NOMO-1 treated with DMSO at 0.1 percent for 48 hours (cell line): Measurements from ENCODE around the gene KCNJ4.
"Not testable (repeated sequence)": the region's sequence is repeated elsewhere in the genome, so short reads cannot be mapped to it uniquely, and the experiment has no call there.

Experiments
- DNase-seq: peaks from one replicate; lab custom pipeline; 2025; ENCODE audit not compliant: unreplicated experiment; lab: John Stamatoyannopoulos, UW

The KCNJ4 gene

DNA sequence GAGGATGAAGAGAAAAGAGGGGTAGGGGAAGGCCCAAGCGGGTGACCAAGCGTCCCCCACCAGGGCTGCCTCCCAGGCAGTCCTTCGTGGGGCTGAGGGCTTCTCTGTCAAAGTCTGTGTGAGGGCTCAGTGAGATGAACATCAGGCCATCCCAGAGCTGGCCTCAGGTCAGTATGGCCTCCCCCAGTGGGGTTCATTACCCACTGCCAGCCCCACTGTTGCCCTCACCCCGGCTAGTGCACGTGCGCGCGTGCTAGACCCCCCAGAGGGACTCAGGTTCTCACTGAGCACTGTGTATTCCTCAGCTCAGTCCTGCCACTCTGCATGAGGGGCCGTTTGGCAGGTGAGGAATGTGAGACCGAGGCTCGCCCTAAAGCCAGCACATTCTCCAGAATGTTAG, 16.2 kb upstream of the KCNJ4 start:
- DNase-seq, result no peak

DNA sequence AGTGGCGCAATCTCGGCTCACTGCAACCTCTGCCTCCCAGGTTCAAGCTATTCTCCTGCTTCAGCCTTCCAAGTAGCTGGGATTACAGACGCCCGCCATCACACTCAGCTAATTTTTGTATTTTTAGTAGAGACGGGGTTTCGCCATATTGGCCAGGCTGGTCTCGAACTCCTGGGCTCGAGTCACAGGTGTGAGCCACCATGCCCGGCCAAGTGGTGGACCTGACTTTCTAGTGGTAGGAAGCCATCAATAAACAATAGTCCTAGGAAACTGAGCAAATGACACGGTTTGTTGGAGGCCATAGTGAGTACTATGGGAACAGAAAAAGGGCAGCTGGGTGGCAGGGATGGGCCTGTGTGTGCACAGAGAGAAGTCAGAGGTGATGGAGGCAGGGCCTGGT, 15.2 kb upstream of the KCNJ4 start:
- not testable (repeated sequence) for DNase-seq

DNA sequence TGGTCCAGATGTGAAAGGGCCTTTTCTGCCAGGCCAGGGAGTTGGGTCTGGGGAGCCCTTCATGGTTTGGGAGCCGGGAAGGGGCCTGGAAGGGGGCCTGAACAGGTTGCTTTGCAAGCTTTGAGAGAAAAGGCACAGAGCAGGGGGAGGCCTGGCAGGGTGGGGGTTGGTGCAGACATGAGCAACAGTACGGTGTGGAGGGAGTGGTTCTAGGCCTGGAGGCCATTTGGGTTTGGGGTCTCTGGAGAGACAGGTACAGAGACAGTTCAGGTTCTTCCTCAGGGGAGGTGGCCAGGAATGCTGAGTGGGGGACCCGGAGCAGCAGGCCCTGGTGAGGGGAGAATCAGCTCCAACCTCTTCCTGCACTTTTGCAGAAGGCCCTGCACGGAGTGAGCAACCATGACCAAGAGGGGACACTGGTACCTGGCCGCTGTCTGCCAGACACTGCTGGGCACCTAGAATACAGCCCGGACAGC, 14.3 kb upstream of the KCNJ4 start:
- no peak for DNase-seq

DNA sequence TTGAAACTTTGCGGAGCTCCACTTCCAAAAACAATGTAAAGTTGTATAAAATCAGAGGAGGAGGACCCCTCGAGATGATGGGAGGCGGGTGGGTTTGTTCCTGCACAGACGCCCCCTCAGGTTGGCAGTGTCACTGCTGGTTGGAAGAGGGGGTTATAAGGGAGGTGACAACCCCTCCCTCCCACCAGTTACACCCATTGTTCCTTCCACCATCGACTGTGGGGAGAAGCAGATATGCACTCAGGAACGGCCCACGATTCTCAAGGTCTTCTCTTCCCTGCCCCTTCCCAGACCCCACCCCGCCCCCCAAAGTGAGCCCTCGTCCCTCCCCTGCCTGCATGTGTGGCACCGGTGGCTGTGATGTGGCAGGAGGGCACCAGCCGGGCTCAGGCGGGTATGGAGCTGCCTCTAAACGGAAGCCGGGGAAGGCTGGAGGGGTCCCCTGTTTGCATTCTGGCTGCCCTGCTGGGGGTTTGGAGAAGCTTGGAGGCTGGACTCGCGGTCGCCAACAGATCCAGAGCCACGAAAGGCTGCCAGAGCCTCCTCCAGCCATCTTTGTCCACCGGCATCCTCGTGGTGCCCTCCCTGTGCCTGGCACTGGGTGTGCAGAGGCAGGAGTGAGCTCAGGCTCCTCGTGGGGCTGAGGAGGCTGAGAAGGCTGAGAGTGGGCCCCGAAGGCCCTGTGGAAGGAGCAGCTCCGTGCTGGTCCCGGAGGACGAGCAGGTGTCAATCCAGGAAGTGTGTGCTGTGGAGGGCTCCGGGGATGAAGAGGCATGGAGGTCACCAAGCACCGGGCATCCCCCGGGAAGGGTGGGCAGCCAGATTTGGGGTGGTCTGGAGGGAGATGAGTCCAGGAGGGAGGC, 13.7 kb upstream of the KCNJ4 start:
- DNase-seq, result no peak

DNA sequence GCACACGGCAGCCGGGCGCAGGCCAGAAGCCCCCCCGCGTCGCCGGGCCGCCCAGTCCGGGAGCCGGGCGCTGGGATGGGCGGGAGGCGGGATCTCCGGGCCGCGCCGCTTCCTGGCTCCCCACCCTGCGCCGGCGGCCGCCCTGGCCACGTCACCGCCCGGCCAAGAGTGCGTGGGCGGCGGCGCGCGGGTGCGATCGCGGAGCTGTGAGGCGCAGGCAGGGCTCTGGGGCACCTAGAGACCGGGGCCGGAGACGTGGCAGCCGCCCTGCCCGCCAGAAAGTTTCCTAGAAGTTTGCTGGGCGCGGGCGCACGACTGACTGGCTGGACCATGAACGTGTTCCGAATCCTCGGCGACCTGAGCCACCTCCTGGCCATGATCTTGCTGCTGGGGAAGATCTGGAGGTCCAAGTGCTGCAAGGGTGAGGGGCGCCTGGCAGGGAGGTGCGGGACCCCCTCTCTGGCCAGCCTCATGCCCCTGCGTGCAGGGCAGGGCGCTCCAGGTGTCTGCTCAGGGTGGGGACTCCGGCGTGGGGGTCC, 13.0 kb upstream of the KCNJ4 start, which contains the start of gene KDELR3:
Gene KDELR3 (plus strand): TSS at position 193 of the 539 bp plus-strand sequence. CDS start 138 bp downstream, at position 331.
- DNase-seq, result peak; percentile 43

DNA sequence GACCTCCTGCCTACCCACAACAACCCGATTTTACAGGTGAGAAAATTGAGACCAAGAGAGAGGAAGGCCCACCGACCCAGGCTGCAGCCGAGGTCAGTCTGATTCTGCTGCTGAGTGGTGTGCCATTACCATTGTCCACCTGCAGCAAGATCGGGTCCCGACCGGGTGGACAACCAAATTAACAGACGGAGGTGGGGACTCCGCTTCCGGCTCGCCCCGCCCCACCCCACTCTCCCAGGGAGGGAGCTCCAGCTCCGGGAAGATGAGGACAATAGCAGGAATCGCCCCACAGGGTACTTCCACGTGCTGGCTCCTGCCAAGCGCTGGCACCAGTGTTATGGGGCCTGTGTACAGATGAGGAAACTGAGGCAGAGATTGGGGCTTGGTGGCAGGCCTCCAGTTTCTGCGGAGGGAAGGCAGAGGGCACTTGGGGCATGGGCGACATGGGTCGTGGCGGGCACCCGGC, 12.5 kb upstream of the KCNJ4 start:
- DNase-seq, result no peak

DNA sequence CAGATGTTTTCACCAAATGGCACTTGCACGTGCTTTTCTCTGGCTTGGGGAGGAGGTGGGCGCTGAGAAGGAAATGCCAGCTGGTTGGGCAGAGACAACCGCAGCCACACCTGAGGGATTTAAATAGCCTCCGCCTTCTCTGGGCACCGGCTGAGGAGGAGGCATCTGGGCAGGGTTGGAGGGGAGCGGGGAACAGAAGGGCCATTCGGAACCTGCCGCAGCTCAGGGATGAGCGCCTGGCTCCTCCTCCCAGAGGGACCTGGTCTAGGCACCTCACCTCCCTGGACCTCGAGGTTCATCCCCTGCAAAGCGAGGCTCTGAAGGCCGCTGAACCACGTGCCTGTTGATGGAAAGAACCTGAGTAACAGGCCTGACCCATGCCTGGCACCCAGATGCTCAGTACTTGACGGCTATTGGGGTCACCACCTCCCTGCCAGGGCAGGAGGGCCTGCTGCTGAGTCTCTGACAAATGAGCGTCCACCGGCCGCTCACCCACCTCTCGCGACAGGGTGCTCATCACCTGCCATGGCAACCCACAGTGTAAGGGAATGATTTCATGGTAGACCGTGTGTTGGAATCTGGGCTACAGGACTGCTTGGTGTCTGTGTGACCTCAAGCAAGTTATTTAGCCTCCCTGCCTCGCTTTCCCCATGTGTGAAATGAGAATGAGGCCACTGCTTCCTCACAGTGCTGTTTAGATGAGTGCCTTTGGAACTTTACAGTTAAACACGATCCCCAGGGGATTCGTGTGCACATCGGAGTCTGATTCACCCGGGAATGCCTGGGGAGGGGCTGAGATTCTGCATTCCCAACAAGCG, 10.9 kb upstream of the KCNJ4 start:
- DNase-seq, result no peak

DNA sequence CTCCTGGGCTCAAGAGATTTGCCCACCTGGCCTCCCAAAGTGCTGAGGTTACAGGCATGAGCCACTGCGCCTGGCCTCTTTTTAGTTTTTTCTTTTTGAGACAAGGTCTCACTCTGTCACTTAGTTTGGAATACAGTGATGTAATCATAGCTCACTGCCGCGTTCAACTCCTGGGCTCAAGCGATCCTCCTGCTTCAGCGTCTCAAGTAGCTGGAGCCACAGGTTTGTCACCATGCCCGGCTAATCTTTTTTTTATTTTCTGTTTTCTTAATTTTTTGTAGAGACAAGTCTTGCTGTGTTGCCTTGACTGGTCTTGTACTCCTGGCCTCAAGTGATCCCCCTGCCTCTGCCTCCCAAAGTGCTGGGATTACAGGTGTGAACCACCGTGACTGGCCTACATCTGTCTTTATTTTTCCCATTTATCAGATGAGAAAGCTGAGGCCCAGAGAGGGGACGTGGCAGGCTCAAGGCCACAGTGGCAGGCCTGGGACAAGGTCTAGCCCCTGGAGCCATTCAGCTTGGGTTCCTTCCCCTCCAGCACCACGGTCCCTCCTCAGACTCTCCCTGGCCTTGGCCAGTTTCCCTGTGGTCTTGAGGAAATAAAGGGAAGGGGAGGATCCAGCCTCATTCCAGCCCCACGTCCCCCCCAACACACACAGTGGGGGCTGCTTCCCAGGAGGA, 10.1 kb upstream of the KCNJ4 start:
- no peak for DNase-seq

DNA sequence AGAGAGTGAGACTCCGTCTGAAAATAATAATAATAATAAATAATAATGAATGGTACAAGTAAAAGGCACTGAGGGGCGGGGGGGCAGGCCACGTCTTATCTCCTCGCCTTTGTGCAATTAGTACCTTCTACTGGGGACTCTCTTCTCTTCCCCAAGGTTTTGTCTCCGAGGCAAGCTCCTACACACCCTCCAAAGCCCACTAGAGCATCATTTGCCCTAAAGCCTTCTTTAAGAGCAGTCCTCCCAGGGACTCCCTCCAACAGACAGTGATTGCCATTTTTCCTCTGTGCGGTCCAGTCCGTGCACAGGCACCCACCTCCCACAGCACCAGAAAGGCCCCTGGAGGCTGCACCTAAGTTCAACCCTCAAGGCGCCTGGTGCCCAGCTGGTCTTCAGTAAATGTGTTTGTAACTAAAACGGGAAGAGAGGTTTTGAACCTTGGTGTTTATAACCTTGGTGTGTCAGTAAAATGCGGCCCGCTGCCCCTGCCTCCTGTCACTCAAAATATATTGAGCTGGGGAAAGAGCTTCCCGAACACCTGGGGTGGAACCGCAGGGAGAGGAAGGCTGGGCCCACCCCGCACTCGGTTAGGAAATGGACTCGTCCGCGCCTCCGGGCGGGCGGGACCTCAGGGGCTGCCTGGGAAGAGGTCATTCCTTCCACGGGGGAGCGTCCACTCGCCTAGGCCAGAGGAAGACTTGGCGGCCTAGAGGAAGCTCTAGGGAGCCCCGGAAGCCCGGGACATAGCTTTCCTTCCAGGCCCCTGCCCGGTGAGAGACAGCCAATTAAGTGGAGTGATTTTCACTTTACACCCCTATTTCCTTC, 8.2 kb upstream of the KCNJ4 start:
- no peak for DNase-seq

DNA sequence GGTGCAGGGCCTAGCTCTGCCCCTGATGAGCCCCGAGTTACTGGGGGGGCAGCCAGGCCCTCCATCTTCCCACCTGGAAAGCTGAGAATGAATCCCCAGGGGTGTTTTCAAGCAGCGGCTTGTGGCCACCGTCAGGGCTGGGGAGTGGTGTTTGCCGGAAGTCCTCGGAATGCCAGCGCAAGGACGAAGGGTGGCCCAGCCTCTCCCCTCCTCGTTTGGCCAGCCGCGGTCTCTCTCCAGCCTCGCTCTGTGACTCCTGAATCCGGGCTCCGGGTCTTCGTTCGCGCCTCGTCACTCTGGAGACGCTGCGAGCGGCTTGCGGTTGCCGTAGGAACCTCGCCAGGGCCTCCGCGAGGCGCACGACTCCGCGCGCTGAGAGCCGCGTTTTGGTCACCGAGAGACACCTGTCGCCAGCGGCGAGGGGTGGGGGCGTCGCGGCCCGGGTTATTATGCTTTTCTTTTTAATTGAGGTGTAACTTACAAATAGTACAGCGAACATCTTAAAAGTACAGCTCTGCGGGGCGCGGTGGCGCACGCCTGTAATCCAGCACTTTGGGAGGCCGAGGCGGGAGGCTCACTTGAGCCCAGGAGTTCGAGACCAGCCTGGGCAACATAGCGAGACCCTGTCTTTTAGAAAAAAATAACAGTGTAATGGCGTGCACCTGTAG, 6.5 kb upstream of the KCNJ4 start:
- DNase-seq, result peak; percentile 72

DNA sequence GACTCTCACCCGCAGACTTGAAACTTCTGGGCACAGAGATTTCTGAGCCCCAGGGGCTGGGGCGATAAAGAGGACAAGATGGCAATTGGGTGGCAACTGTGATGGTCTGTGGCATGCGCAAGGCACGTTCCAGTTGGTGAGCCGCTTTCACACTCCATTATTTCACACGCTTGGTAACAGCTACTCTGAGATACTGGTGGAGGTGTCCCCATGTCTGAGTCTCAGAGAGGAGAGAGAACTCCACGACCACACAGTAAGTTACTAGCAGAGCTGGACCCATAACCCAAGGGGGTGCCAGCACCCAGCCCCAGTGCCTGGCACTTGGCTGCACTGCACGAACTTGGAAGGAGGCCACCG, 6.0 kb upstream of the KCNJ4 start:
- no peak for DNase-seq

DNA sequence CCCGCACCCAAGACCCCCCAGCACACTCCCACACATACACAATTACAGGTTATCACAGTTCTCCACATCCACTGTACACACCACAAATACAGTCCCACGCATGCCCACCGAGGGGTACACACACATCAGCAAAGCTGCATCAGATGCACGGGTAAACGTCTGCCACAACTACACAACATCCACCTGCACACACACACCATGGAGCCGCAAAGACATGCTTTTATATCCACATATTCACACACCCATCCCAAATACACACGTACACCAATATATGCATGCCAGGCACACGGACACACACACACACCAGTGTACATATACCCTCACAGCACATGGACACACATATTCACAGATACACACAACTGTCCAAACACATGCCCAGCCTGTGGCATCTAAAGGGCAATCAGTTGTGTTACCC, 5.4 kb upstream of the KCNJ4 start:
- no peak for DNase-seq

DNA sequence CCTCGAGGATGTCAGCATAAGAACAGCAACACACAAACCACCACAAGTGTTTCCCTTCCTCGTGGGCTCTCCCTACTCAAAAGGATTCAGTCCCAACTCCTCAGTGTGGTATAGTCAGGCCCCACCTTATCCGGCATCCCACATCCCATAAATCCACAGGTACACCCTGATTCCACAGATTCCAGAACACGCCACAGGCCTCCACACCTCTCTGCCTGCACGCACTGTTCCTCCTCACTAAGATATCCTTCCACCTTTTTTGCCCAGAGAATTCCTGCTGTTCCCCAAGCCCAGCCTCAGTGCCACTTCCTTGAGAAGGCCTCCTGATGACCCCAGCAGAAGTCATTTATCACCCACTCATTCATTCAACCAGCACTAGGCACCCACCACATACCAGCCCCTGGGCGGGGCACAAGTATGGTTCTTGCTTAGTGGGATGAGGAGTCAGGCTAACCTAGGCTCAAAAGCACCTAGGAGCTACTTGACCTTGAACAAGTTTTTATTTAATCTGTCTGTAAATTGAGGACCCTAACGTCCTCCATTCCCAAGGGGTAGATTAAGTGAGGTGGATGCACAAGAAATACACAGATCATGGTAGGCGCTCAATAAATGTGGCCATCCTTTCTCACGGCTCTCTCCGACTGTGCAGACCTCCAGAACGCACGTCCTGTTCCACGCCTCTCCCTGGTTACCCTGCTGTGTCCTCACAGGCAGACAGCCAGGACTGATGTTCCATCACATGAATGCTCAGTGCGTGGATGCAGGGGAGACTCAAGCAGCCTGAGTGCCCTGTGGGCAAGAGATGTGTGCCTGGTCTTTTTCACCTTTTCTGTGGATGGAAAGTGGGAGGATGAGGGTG, 2.1 kb upstream of the KCNJ4 start:
- no peak for DNase-seq

DNA sequence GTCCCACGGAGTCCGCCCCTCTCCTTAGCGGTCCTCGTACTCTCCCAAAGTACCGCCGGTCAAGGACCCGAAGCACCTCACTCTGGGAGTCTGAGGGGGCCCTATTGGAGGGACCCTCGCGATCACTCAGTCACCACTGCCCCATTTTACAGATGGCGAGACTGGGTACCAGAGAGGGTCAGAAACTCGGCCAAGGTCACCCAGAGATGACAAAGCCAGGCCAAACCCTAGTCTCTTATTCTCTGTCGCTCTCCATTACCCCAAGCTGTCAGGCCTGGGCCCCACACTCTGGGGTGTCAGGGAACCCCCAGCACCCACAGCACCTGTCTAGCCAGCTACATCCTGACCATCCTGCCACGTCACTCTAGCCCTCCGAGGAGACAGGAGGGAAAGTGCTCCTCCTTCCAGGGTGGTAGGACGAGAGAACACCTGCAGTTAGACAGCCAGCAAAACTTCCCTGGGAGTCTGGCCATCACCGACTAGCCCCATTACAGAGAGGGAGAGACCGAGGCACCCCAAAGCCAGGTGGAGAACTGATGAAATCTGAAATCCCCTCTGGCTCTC, 1.4 kb upstream of the KCNJ4 start:
- no peak for DNase-seq

DNA sequence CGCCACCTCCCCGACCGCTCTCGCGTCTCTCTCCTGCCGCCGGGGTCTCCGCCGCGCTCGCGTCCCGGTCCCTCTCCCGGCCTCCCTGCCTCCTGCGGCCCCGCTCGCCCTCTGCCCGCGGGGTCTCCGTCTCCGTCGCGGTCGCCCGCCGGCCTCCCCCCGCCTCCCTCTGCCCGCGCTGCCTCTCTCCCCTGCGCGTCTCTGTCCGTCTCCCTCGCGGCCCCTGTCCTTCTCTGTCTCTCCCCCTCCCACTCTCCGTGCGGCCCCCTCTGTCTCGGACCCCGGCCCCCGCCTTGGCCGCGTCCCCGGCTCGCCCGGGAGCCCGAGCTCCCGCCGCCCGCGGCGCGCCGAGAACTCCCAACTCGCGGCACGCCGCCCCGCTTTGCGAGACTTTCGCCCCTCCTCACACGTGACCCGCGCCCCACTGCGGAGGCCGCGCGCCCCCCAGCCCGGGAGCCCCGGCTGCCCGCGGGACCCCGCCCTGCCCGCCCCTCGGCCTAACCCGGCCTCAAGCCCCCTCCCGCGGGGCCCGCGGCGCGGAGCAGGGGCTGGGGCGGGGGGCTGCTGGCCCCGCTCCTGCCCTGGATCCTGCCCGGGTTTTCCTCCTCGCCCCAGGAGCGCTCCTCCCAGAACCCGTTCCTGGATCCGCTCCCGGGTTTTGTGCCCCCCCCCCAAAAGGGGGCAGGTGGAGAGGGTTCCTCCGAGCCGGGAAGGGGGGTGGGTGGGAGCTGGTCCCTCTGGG, 702 bp upstream of the KCNJ4 start:
- DNase-seq, result no peak

DNA sequence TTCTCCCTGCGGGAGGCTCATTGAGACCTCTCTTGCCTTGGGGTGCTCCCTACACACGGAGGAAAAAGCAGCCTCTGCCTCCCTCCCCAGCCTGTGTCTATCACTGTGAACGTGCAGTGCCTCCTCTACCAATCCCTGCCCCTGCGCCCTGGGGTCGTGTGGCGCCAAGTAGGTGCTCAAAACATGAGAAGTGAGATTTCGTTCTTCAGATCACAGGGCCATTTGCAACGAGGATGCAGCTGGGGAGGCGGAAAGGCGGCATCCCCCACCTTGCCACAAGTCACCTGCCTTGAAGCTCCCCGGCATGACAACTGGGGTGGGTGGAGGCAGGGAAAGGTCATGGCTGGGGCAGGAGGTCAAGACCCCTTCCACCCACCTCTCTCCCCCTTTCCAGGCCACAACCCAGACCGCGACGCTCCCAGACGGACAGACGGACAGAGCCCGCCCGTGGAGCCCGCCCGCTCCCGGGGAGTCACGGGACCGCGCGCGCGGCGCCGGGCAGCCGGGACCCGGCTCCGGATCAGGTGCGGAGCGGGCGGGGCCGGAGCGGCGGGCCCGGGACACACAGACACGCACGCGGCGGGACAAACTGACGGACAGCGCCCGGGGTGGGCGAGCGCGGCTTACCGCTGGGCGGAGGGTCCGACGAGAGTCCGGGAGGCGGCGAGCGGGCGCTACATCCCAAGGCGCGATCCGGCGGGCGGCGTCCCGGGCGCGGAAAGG, 485 bp downstream of the KCNJ4 start:
- no peak for DNase-seq

DNA sequence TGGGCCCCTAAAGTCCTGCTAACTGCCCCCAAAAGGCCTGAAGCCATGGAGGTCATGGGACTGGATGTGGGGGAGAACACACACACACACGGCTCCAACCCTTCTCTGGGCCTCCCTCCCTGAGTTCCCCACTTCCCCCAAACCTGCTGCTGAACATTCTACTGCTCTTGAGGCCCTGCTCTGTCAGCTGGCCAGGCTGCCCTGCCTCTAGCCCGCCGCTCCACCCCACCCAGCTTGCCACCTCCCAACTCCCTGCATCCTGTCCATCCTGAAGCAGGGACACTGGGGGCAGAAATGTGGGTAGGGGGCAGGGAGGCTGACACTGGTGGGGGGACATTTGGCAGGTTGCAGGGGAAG, 1.0 kb downstream of the KCNJ4 start:
- DNase-seq, result peak; percentile 22
